Neural progenitor cell (in vitro differentiated cells): ENCODE results near the gene APBA3.

Experiments
- CTCF ChIP-seq: fragments of 200-600 bp; sonication (generic); IDR thresholded peaks from 2 replicates; pipeline ENCODE4 v1.5.1; 2017; ENCODE audit warnings: antibody characterized with exemption, mild to moderate bottlenecking
- EZH2 ChIP-seq: fragments of 200-600 bp; sonication (generic); IDR thresholded peaks from 2 replicates; pipeline ENCODE4 v1.6.1; 2017; ENCODE audit warnings: antibody characterized with exemption, mild to moderate bottlenecking, moderate library complexity
- EZH2phosphoT487 ChIP-seq: fragments of 200-600 bp; sonication (generic); IDR thresholded peaks from 2 replicates; pipeline ENCODE4 v1.6.1; 2017; ENCODE audit warnings: antibody characterized with exemption

- no peak for TF ChIP-seq CTCF
- no peak for TF ChIP-seq EZH2
- no peak for TF ChIP-seq EZH2phosphoT487
These were observed 53.1 kb downstream of the APBA3 start, which contains the start of gene TJP3 for GRCh38 chr19:3708207-3708931.
